Neural cell (in vitro differentiated cells): ENCODE measurements around the gene UGCG.

Experiments used
- EP300 ChIP-seq: fragments of 450-650 bp; conservative IDR thresholded peaks from 2 replicates; pipeline ENCODE4 v1.6.1; 2014; ENCODE audit warnings: antibody characterized with exemption, mild to moderate bottlenecking, moderate library complexity; ENCODE audit not compliant: poor library complexity, severe bottlenecking
- EZH2 ChIP-seq: fragments of 200-600, 300-800 bp; shearing (Covaris generic), sonication (generic); IDR thresholded peaks from 2 replicates; pipeline ENCODE4 v1.6.1; 2014; ENCODE audit warnings: antibody characterized with exemption, low read length, borderline replicate concordance, mild to moderate bottlenecking; ENCODE audit not compliant: insufficient read depth, poor library complexity, severe bottlenecking
- MXI1 ChIP-seq: fragments of 450-650 bp; conservative IDR thresholded peaks from 2 replicates; pipeline ENCODE4 v1.6.1; 2014; ENCODE audit warnings: antibody characterized with exemption, mild to moderate bottlenecking; ENCODE audit not compliant: poor library complexity, severe bottlenecking
- POLR2AphosphoS5 ChIP-seq: IDR thresholded peaks from 2 replicates; pipeline ENCODE4 v1.6.1; 2012
- RAD21 ChIP-seq: fragments of 450-650 bp; conservative IDR thresholded peaks from 2 replicates; pipeline ENCODE4 v1.6.1; 2014; ENCODE audit warnings: antibody characterized with exemption, mild to moderate bottlenecking, moderate library complexity
- REST ChIP-seq: IDR thresholded peaks from 2 replicates; pipeline ENCODE4 v1.6.1; 2012; ENCODE audit warnings: borderline replicate concordance
- SMC3 ChIP-seq: fragments of 450-650 bp; conservative IDR thresholded peaks from 2 replicates; pipeline ENCODE4 v1.6.1; 2014; ENCODE audit warnings: antibody characterized with exemption, mild to moderate bottlenecking, moderate library complexity; ENCODE audit not compliant: poor library complexity
- TAF1 ChIP-seq: IDR thresholded peaks from 2 replicates; pipeline ENCODE4 v1.6.1; 2012; ENCODE audit warnings: low read depth
- TF ChIP-seq, protein P1 (sequence below): fragments of 450-650 bp; IDR thresholded peaks from 2 replicates; pipeline ENCODE4 v1.5.1; 2014; ENCODE audit warnings: antibody characterized with exemption, mild to moderate bottlenecking, moderate library complexity; ENCODE audit not compliant: poor library complexity, severe bottlenecking

GRCh38 chr9:111863636-111864035 lies 33.0 kb upstream of the UGCG start:
- TF ChIP-seq, protein P1, sequence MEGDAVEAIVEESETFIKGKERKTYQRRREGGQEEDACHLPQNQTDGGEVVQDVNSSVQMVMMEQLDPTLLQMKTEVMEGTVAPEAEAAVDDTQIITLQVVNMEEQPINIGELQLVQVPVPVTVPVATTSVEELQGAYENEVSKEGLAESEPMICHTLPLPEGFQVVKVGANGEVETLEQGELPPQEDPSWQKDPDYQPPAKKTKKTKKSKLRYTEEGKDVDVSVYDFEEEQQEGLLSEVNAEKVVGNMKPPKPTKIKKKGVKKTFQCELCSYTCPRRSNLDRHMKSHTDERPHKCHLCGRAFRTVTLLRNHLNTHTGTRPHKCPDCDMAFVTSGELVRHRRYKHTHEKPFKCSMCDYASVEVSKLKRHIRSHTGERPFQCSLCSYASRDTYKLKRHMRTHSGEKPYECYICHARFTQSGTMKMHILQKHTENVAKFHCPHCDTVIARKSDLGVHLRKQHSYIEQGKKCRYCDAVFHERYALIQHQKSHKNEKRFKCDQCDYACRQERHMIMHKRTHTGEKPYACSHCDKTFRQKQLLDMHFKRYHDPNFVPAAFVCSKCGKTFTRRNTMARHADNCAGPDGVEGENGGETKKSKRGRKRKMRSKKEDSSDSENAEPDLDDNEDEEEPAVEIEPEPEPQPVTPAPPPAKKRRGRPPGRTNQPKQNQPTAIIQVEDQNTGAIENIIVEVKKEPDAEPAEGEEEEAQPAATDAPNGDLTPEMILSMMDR = no peak
- no peak for TF ChIP-seq MXI1
- TF ChIP-seq EZH2 = no peak
- no peak for TF ChIP-seq EP300
- no peak for TF ChIP-seq SMC3
- no peak for TF ChIP-seq RAD21
- no peak for TF ChIP-seq TAF1
- no peak for TF ChIP-seq POLR2AphosphoS5
- TF ChIP-seq REST = no peak
